Medulla oblongata (tissue), 1 donor: ENCODE measurements around the gene C16orf92.

Source experiments
- DNase-seq: peaks from one replicate; pipeline ENCODE4 v3.0.0-alpha.2; 2015; ENCODE audit errors: extremely low spot score

The C16orf92 gene

GRCh38 chr16:29989111-29989858, 33.7 kb upstream of the C16orf92 start:
- no peak for DNase-seq

GRCh38 chr16:29990034-29990433, 33.0 kb upstream of the C16orf92 start:
- DNase-seq = no peak

- DNase-seq = no peak
Measured at GRCh38 chr16:29990883-29991570, 32.0 kb upstream of the C16orf92 start.

GRCh38 chr16:29991571-29991904, 31.5 kb upstream of the C16orf92 start:
- DNase-seq = no peak

- no peak for DNase-seq
Measured at GRCh38 chr16:29992344-29992967, 30.5 kb upstream of the C16orf92 start.

GRCh38 chr16:29993191-29993902, 29.7 kb upstream of the C16orf92 start:
- no peak for DNase-seq

- DNase-seq = no peak
Measured at GRCh38 chr16:29993903-29994599, 28.9 kb upstream of the C16orf92 start.

- DNase-seq = no peak
Measured at GRCh38 chr16:29994600-29995323, 28.2 kb upstream of the C16orf92 start.

- DNase-seq = peak; percentile 87
Measured at GRCh38 chr16:29995324-29995910, 27.6 kb upstream of the C16orf92 start, which contains the start of gene HIRIP3. Gene HIRIP3, minus strand, starts transcription at chr16:29995617. Its CDS starts 12 bp downstream, at chr16:29995605.

- DNase-seq = peak; percentile 98
Measured at GRCh38 chr16:29995911-29996765, 26.9 kb upstream of the C16orf92 start, which contains the start of gene INO80E. Gene INO80E, plus strand, starts transcription at chr16:29996241. Its CDS starts 70 bp downstream, at chr16:29996311.

- no peak for DNase-seq
Measured at GRCh38 chr16:29996766-29997250, 26.2 kb upstream of the C16orf92 start.

- DNase-seq = no peak
Measured at GRCh38 chr16:29999605-30000004, 23.4 kb upstream of the C16orf92 start.

GRCh38 chr16:30000735-30001631, 22.0 kb upstream of the C16orf92 start:
- no peak for DNase-seq

GRCh38 chr16:30002614-30003346, 20.2 kb upstream of the C16orf92 start:
- DNase-seq = no peak

GRCh38 chr16:30003670-30004423, 19.2 kb upstream of the C16orf92 start:
- DNase-seq = no peak

- no peak for DNase-seq
Measured at GRCh38 chr16:30004424-30004776, 18.6 kb upstream of the C16orf92 start.

- DNase-seq = no peak
Measured at GRCh38 chr16:30004811-30005242, 18.2 kb upstream of the C16orf92 start.
